GM18502 (cell line): ENCODE measurements around the gene MOGAT2.
"Not testable (repeated sequence)": the region's sequence is repeated elsewhere in the genome, so short reads cannot be mapped to it uniquely, and the experiment has no call there.

Experiments
- ATAC-seq: cut with Tn5 transposase; IDR thresholded peaks from one replicate; pipeline ENCODE4 v1.9.1; 2021; ENCODE audit warnings: mild to moderate bottlenecking; ENCODE audit not compliant: unreplicated experiment, poor library complexity

The MOGAT2 gene

DNA sequence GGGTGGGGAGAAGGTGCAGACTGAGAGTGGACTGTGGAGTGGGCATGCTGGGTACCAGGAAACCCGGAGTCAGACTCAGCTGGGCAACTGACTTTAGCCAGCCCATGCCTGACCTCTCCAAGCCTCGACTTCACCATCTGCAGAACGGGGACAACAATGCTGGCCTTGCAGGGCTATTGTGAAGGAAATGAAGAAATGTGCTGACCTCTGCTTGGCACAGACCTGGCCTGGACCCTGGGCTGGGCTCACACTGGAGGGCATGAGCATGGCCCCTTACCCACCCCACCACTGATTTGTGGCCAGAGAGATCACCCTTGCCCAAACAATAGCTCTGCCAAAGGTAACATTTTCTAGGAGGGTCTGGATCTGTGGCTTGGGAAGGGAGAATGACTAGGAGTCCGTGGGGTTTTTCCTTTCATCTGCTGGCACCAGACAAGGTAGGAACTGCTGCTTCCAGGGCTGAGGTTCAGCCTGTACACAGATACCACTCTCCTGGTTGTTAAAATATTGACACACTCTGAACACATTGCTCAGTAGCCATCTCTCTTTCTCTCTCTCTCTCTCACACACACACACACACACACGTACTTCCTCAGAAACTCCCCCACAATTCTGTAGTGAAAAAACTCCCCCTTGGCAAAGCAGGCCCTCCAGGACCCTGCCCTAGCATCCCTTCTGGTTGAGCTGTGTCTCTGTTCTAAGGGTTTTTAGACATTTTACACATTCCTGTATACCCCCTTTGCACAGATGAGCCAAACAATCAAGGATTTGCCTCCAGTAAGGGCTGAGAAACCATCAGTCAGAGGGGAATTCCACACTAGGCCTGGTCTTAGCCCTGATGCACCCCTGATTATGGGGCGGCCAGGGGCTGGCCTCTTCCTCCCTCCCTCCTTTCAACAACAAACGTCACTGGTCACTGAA lies 1.0 kb downstream of the MOGAT2 start:
- ATAC-seq = no peak

DNA sequence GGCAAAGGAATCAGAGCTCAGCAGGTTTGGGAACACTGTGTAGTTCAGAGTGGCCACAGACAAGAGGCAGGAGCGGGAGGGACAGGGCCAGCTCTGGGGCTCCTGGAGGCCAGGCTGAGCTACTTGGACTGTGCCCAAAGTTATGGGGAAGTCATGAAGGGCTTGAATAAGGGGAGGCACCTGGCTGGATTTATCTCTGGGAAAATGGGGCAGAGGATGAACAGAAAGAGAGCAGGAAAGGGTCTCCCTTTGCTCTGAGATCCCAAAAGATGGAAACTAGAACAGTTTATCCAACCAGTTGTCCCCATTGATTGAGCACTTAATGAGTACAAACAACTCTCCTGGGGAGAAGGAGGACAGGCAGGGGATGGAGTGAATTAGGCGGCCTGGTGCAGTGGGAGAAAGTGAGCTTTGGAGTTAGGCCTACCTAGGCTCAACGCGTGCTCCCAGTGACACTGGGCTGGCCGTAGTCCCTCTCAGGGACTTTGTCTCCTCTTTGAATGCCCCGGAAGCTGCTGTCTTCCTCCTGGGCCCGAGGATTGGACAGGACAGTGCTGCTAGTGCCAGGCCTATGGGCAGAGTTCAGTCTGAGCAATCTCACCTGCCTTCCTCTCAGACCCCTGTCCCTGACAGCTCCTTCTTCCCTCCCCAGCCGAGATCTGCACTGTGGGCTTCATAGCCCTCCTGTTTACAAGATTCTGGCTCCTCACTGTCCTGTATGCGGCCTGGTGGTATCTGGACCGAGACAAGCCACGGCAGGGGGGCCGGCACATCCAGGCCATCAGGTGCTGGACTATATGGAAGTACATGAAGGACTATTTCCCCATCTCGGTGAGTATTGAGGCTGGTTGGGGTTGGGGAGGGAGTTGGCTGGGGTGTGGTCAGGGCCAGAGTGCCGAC lies 2.0 kb downstream of the MOGAT2 start:
- no peak for ATAC-seq

DNA sequence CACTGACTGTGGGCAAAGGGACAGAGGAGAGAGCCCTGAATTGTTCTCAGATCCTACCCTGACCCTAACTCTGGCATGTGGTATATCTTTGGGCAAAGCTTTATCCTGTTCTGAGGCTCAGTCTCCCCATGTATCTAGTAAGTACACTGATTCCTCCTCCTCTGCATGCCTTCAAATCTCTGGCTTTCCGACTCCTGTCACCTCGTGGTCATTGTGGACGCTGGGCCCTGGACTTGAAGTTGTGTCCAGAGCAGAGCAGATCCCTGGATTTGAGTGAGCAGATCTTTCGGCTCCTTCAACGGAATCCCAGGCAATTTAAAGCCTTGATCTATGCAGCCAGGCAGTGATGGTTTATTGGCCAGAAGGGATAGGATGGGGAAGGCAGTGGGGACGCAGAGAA lies 3.0 kb downstream of the MOGAT2 start:
- ATAC-seq = no peak

DNA sequence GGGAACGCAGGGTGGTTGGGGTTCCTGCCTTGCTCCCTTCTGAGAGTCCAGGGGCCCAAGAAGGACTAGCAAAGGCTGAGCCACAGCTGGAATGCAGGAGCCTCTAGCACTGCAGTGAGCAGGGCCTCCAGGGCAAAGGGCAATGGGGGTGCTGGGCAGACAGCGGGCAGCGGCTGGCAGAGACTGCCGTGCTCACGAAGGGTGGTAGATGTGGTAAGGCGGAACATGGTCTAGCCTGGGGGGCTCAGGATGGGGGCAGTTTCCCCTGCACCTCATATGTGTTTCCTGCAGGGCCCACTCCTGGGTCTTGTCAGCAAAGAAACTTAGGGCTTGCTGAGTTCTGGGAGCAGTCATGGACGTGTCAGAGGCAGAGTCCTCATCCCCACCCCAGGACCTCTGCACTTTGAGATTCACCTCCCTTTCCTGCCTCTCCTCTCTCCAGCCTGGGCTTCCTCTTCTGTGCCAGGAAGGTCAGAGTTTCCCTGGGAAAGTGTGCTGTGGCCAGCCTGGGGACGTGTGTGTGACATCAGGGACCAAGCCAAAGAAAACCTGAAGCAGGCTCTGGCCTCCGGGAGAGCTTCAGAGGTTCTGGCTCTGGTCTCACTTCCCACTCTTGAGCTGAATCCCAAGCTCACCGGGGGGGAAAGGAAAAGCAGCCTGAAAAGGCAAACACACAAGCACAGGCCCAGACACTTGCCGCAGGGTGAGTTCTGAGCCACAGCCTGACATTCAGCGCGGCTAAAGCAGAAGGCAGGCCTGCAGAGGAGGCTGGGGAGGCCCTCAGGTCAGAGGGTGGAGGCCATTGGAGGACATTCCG lies 4.4 kb downstream of the MOGAT2 start:
- ATAC-seq = no peak

DNA sequence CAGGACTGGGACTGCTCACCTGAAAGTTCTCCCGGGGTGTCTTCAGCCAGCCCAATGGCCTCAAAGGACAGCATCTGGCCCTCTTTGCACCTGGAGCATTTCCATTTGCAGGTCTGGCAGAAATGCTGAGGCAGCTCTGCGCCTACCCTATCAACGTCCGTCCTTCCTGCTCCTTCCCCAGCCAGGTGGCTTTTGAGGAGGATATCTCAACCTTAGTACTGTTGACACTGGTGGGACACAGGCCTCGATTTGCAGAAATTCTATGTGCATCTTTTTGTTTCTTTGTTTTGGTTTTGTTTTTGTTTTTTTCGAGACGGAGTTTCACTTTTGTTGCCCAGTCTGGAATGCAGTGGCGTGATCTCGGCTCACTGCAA lies 5.0 kb downstream of the MOGAT2 start:
- ATAC-seq = no peak

DNA sequence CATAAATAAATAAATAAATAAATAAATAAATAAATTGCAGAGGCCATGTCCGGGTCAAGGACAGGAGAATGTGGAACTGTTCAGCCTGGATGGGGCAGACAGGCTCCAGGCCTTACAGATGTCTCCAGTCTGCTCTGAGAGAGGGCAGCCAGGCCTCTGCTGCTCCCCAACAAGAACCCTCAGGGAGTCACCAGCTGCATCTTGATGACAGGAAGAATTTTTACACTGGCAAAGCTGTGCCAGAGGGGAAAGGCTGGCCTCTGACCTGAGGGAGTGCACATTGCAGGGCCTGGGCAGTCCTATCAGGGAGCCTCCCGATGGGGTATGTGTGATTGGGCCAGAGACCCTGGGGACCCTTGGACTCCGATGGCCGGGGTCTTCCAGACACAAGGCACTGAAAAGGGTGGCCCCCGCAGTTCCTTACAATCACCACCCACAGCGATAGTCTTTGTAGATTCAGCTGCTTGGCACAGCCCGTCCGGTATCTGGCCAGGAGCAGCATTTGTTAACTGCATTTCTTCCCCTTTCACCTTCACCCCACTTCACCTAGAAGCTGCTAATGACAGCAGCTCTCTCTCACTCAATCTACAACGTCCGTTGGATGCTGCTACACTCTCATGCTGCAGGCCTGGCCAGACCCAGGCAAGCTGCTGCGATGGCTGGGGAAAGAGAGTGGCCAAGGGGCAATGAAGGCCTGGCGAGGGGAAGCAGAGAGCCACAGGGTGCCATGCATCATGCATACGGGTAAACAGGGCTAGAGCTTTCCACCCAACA lies 8.1 kb downstream of the MOGAT2 start:
- ATAC-seq = no peak

DNA sequence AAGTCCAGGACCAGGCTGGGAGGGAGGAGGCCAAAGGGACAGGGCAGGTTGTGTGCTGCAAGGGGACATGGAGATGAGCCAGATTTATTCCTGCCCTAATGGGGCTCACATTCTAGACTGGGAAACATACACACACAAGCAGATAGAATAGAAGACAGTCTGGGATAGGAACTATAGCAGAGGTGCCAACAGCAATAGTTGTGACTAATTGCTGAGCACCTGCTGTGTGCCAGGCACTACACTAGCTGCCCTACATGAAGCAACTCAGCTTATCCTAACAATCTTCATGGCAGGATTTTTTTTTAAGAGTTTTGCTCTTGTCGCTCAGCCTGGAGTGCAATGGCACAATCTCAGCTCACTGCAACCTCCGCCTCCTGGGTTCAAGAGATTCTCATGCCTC lies 11.4 kb downstream of the MOGAT2 start:
- no peak for ATAC-seq

DNA sequence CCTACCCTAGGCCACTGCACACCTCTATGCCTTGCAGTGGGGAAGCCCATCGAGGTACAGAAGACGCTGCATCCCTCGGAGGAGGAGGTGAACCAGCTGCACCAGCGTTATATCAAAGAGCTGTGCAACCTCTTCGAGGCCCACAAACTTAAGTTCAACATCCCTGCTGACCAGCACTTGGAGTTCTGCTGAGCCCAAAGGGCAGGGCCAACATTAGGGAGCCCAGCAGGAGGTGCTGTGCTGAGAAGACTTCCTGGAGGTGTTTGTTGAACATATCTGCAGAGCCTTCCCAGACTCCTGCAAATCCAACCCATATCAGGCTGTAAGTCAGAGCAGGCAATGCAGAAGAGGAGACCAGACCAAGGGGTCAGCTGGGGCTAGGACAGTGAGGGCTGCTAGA lies 13.5 kb downstream of the MOGAT2 start:
- no peak for ATAC-seq

DNA sequence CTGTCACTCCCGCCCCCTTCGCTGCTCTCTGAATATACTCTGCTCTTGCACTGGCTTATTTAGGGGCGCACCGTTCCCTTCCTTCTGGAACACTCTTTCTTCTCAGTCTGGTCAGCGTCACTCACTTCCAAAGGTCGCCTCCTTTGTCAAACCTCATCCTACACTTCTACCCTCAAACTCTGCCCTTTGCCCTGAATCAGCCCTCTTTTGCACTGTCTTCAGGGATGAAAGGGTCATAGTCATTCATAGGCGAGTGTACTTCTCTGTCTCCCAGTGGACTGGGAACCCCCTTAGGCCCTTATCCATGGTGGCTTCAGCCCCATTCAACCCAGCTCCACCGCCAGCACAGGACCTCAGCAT lies 15.4 kb downstream of the MOGAT2 start:
- no peak for ATAC-seq

DNA sequence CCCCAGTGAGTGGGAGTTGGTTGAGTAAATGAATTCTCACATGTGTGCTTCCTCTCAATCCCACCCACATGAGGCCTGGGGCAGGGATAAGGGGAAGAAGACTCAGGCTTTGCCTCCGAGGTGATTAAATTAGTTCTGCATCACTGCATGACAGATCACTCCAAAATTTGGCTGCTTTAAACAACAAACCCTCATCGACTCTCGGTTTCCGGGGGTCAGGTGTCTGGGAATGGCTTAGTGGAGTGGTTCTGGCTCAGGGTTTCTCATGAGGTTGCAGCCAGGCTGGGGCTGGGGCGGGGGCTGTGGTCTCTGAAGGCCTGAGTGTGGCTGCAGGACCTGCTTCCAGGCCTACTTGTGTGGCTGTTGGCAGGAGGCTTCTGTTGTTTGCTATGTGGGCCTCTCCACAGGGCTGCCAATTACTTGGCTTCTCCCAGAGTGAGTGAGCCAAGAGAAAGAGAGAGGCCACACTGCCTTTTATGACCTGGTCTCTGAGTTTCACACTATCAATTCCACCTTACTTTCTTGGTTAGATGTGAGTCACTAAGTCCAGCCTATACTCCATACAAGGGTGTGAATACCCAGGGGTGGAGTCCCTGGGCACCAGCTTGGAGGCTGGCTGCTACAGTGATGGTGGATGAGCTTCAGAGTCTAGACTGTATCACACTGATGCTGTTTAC lies 15.9 kb downstream of the MOGAT2 start:
- ATAC-seq = no peak

DNA sequence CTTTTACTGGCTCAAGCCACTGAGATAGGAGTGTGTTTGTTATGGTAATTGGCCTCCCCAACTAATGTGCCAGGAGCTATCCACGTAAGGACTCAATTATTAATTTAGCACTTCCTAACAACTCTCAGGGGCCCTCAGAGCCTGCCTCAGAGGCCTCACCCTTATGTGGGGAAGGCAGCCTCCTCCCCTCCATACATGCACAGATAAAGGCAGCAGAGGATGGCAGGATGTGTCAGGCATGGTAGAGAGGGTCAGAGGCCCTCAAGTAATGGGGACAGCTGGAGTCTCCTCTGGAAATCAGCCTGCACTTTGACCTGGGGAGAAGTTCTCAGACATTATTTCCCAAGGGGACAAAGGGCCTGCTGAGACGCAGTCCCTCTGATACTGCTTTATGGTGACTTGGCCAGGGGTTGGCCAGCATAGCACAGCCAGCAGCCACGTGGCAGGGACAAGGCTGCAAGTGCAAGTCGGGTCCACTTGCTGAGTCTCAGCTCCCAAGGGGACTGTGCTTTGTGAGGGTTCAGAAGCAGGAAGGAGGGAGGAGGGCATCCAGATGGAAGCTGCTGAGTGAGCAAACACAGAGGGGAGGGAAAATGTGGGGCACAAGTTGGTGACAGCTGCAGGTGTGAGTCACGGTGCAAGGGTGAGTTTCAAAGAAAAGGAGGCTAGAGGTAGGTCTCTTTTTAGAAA lies 17.0 kb downstream of the MOGAT2 start:
- ATAC-seq = no peak

DNA sequence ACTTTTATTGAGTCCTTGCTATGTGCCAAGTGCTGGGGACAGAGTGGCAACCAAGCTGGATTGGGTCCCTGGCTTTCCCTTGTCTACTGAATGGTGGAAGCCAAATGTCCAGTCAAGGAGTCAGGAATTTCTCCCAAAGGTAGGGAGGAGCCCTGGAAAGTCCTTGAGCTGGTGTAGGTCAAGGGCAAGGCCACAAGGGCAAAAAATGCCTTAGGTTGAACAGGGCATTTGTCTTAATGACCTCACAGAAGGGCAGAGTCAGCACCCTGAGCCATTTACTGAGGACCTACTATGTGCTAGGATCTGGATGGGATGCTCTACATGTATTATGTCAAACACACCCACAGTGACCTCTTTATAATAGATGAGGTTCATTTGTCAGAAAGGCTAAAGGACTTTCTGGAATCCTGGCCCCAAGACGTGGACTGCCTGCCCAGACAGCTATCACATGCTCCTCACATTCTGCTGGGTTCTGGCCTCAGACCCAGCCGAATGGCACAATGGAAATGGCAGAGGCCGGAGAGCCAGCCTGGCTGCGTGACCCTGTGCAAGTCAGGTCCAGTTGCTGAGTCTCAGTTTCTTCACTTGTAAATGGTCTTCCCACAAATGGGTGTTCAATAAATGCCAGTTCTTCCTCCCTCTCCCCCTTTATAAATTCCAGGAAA lies 17.7 kb downstream of the MOGAT2 start:
- no peak for ATAC-seq

DNA sequence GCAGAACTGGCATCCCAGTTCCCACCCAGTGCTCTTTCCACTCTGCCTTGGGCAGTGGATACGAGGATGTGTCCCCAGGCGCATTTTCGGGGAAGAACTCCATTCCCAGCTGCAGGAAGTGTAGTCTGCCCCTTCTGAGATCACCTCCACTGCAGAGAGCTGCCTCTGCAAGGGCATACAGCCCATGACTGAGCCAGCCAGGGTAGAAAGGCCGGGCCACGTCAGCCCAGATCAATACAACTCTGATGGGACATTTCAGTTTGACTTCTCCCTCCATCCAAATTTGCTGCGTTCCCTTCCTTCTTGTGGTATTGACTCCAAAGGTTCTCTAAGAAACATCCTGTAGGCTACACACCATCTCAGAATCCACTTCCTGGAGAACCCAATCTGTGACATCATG lies 19.7 kb downstream of the MOGAT2 start:
- ATAC-seq = no peak

DNA sequence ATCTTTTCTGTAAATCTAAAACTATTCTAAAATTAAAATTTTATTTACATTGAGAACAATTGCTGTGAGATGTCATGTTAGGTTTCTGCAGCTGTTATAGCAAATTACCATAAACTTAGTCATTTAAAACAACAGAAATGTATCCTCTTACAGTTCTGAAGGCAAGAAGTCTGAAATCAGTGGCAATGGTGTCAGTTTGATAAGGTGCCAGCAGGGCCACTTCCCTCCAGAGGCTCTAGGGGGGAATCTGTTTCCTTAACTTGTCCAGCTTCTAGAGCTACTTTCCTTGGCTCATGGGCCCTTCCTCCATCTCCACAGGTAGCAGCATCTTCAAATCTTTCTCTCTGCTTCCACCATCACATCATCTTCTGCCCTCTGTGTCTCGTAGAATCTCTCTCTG lies 23.0 kb downstream of the MOGAT2 start:
- no peak for ATAC-seq

DNA sequence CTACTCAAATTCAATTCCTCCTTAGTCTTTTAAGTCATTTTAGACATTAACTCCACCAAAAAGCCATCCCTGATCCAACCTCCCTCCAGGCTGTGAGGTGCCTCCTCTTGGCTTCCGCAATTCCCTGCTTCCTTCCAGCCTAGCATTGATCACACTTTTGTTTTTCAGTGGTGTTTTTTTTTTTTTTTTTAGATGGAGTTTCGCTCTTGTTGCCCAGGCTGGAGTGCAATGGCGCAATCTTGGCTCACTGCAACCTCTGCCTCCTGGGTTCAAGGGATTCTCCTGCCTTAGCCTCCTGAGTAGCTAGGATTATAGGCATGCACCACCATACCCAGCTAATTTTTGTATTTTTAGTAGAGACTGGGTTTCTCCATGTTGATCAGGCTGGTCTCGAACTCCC lies 25.5 kb downstream of the MOGAT2 start:
- ATAC-seq = not testable (repeated sequence)

DNA sequence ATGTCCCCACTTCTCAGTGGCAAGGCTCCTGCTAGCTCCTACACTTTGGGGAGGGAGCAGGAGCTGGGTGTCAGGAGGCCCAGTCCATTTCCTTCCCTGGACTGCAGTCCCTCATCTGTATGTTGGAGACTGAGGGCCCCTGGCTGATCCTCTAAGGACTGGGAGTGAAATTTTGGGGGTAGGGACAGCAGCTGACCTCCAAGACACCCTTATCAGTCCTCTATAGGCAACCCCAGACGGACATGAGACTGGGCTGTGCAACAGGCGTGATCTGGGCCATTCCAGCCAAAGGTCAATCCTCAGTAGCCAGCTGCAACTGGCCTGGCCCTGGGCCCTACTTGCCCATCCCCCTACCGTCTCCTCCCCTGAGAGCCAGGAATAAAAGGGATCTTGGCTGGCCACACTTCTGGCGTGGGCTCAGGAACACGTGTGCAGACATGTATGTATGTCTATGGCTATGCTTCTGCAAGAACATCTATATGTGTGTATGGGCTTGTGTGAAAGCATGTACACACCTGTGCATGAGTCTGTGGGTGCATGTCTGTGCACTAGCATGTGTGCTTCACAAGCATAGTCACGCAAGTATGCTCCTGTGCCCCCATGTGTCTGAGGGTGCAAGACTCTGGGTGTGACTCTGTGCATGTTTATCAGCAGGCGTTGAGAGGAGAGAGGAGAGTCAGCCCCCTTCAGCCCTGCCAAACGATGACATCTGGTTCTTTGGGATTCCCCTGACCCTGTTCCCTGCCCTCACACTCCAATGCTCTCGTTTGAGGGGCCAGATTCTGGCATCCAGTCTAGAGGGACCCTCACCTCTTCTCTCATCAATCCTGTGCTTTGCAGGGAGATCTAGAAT lies 26.3 kb downstream of the MOGAT2 start:
- no peak for ATAC-seq

DNA sequence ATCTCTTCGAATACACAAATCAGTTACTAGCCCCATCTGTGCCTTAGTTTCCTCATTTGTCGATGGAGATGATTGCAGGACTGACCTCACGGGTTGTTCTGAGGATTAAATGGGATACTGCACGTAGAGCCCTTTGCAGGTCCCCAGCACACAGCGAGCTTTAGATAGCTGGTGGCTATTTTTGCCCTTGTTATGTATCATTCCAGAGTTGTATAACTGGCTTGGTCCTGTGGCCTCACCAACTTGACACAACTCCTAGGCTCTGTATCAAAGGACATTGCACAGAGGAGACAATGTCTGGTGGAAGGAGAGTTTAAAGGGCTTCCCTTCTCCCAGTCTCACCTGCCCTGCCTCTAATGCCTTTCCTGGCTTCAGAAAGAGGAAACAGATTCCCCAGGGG lies 28.2 kb downstream of the MOGAT2 start:
- no peak for ATAC-seq
